Activated naive CD8-positive, alpha-beta T cell (primary cell): ENCODE measurements around the gene LRRC53.

Experiments
- H3K27ac Mint-ChIP-seq: one replicate; pipeline ENCODE4 v1.8.0; 2021; ENCODE audit warnings: mixed read lengths
- H3K27me3 Mint-ChIP-seq: one replicate; pipeline ENCODE4 v1.8.0; 2021; ENCODE audit warnings: mixed read lengths
- H3K36me3 Mint-ChIP-seq: one replicate; pipeline ENCODE4 v1.8.0; 2021; ENCODE audit warnings: mixed read lengths
- H3K4me1 Mint-ChIP-seq: one replicate; pipeline ENCODE4 v1.8.0; 2021; ENCODE audit warnings: low read depth, mixed read lengths
- H3K4me3 Mint-ChIP-seq: one replicate; pipeline ENCODE4 v1.8.0; 2021; ENCODE audit warnings: mild to moderate bottlenecking, mixed read lengths
- H3K9me3 Mint-ChIP-seq: one replicate; pipeline ENCODE4 v1.8.0; 2021; ENCODE audit warnings: low read depth, mixed read lengths

LRRC53 gene

GRCh38 chr1:74470936-74471335, 41.5 kb downstream of the LRRC53 start:
- H3K36me3 Mint-ChIP-seq, result no peaks in the 10 kb centered on the region
- H3K27ac Mint-ChIP-seq, result no peak overlapping the region
- no peak overlapping the region for H3K4me3 Mint-ChIP-seq
- no peaks in the 10 kb centered on the region for H3K4me1 Mint-ChIP-seq
- no peaks in the 10 kb centered on the region for H3K27me3 Mint-ChIP-seq
- no peaks in the 10 kb centered on the region for H3K9me3 Mint-ChIP-seq

- no peaks in the 10 kb centered on the region for H3K27me3 Mint-ChIP-seq
- H3K4me1 Mint-ChIP-seq, result no peaks in the 10 kb centered on the region
- H3K27ac Mint-ChIP-seq, result no peak overlapping the region
- H3K4me3 Mint-ChIP-seq, result no peak overlapping the region
- H3K9me3 Mint-ChIP-seq, result no peaks in the 10 kb centered on the region
- H3K36me3 Mint-ChIP-seq, result no peaks in the 10 kb centered on the region
Measured at GRCh38 chr1:74470251-74470650, 42.2 kb downstream of the LRRC53 start.

GRCh38 chr1:74468982-74469603, 43.3 kb downstream of the LRRC53 start:
- Mint-ChIP-seq H3K4me3 (no peak overlapping the region), H3K27me3 (no peaks in the 10 kb centered on the region), H3K27ac (no peak overlapping the region)

GRCh38 chr1:74467786-74468377, 44.5 kb downstream of the LRRC53 start:
- Mint-ChIP-seq H3K36me3 (no peaks in the 10 kb centered on the region), H3K27me3 (no peaks in the 10 kb centered on the region), H3K4me3 (no peak overlapping the region), H3K27ac (no peak overlapping the region), H3K4me1 (no peaks in the 10 kb centered on the region), H3K9me3 (no peaks in the 10 kb centered on the region)

More at GRCh38 chr1:74468982-74469603, 43.3 kb downstream of the LRRC53 start:
- Mint-ChIP-seq H3K9me3 (no peaks in the 10 kb centered on the region), H3K36me3 (no peaks in the 10 kb centered on the region), H3K4me1 (no peaks in the 10 kb centered on the region)

- no peaks in the 10 kb centered on the region for H3K36me3 Mint-ChIP-seq
- no peak overlapping the region for H3K27ac Mint-ChIP-seq
- H3K4me3 Mint-ChIP-seq, result no peak overlapping the region
- no peaks in the 10 kb centered on the region for H3K4me1 Mint-ChIP-seq
- no peaks in the 10 kb centered on the region for H3K9me3 Mint-ChIP-seq
- no peaks in the 10 kb centered on the region for H3K27me3 Mint-ChIP-seq
Measured at GRCh38 chr1:74465193-74465681, 47.2 kb downstream of the LRRC53 start.

- Mint-ChIP-seq H3K27ac (no peak overlapping the region), H3K27me3 (no peaks in the 10 kb centered on the region), H3K4me1 (no peaks in the 10 kb centered on the region), H3K36me3 (no peaks in the 10 kb centered on the region), H3K4me3 (no peak overlapping the region), H3K9me3 (no peaks in the 10 kb centered on the region)
Measured at GRCh38 chr1:74464037-74464436, 48.4 kb downstream of the LRRC53 start.

GRCh38 chr1:74463333-74463988, 49.0 kb downstream of the LRRC53 start:
- Mint-ChIP-seq H3K4me1 (no peaks in the 10 kb centered on the region), H3K27ac (no peak overlapping the region), H3K36me3 (no peaks in the 10 kb centered on the region), H3K9me3 (no peaks in the 10 kb centered on the region), H3K27me3 (no peaks in the 10 kb centered on the region), H3K4me3 (no peak overlapping the region)

GRCh38 chr1:74457253-74457652, 55.2 kb downstream of the LRRC53 start:
- Mint-ChIP-seq H3K9me3 (peaks cover 5% of the 10 kb centered on the region), H3K36me3 (no peaks in the 10 kb centered on the region), H3K27ac (no peak overlapping the region)

GRCh38 chr1:74455390-74455789, 57.0 kb downstream of the LRRC53 start:
- no peaks in the 10 kb centered on the region for H3K4me1 Mint-ChIP-seq
- no peaks in the 10 kb centered on the region for H3K36me3 Mint-ChIP-seq
- H3K27ac Mint-ChIP-seq, result no peak overlapping the region
- H3K27me3 Mint-ChIP-seq, result peaks cover 3% of the 10 kb centered on the region
- H3K9me3 Mint-ChIP-seq, result peaks cover 12% of the 10 kb centered on the region
- no peak overlapping the region for H3K4me3 Mint-ChIP-seq

More at GRCh38 chr1:74457253-74457652, 55.2 kb downstream of the LRRC53 start:
- Mint-ChIP-seq H3K4me3 (no peak overlapping the region), H3K27me3 (peaks cover 3% of the 10 kb centered on the region), H3K4me1 (no peaks in the 10 kb centered on the region)

- no peak overlapping the region for H3K27ac Mint-ChIP-seq
- H3K9me3 Mint-ChIP-seq, result peaks cover 16% of the 10 kb centered on the region
Measured at GRCh38 chr1:74453277-74453676, 59.1 kb downstream of the LRRC53 start.

GRCh38 chr1:74452035-74452434, 60.4 kb downstream of the LRRC53 start:
- Mint-ChIP-seq H3K36me3 (no peaks in the 10 kb centered on the region), H3K4me1 (no peaks in the 10 kb centered on the region), H3K9me3 (peaks cover 16% of the 10 kb centered on the region), H3K27me3 (peaks cover 3% of the 10 kb centered on the region), H3K27ac (no peak overlapping the region), H3K4me3 (no peak overlapping the region)

More at GRCh38 chr1:74453277-74453676, 59.1 kb downstream of the LRRC53 start:
- Mint-ChIP-seq H3K4me3 (no peak overlapping the region), H3K36me3 (no peaks in the 10 kb centered on the region), H3K4me1 (no peaks in the 10 kb centered on the region), H3K27me3 (peaks cover 3% of the 10 kb centered on the region)

GRCh38 chr1:74437035-74437434, 75.4 kb downstream of the LRRC53 start:
- Mint-ChIP-seq H3K27me3 (no peaks in the 10 kb centered on the region), H3K9me3 (no peaks in the 10 kb centered on the region), H3K4me3 (no peak overlapping the region), H3K4me1 (no peaks in the 10 kb centered on the region), H3K36me3 (no peaks in the 10 kb centered on the region), H3K27ac (no peak overlapping the region)

- Mint-ChIP-seq H3K9me3 (no peaks in the 10 kb centered on the region), H3K36me3 (no peaks in the 10 kb centered on the region), H3K4me1 (no peaks in the 10 kb centered on the region), H3K27ac (no peak overlapping the region), H3K4me3 (no peak overlapping the region), H3K27me3 (no peaks in the 10 kb centered on the region)
Measured at GRCh38 chr1:74436078-74436477, 76.3 kb downstream of the LRRC53 start.

- no peak overlapping the region for H3K4me3 Mint-ChIP-seq
- H3K36me3 Mint-ChIP-seq, result no peaks in the 10 kb centered on the region
- no peaks in the 10 kb centered on the region for H3K4me1 Mint-ChIP-seq
- no peaks in the 10 kb centered on the region for H3K27me3 Mint-ChIP-seq
- no peak overlapping the region for H3K27ac Mint-ChIP-seq
- no peaks in the 10 kb centered on the region for H3K9me3 Mint-ChIP-seq
Measured at GRCh38 chr1:74434321-74434720, 78.1 kb downstream of the LRRC53 start.

GRCh38 chr1:74432325-74432724, 80.1 kb downstream of the LRRC53 start:
- H3K9me3 Mint-ChIP-seq, result no peaks in the 10 kb centered on the region
- H3K36me3 Mint-ChIP-seq, result no peaks in the 10 kb centered on the region
- no peak overlapping the region for H3K4me3 Mint-ChIP-seq
- H3K27me3 Mint-ChIP-seq, result no peaks in the 10 kb centered on the region
- no peaks in the 10 kb centered on the region for H3K4me1 Mint-ChIP-seq
- H3K27ac Mint-ChIP-seq, result no peak overlapping the region
